Fibroblast of skin of right quadriceps (primary cell): ENCODE results near the gene GPHA2.
A peak's percentile ranks its signal among the peaks of the same experiment; 100 is the strongest.

Experiments
- DNase-seq: peaks from one replicate; pipeline ENCODE4 v3.0.0-alpha.2; 2013

GPHA2 gene

GRCh38 chr11:64929625-64930024 is 6.1 kb downstream of the GPHA2 start:
- DNase-seq, result no peak

GRCh38 chr11:64928957-64929356 is 6.7 kb downstream of the GPHA2 start:
- no peak for DNase-seq

GRCh38 chr11:64926689-64927088 is 9.0 kb downstream of the GPHA2 start:
- DNase-seq, result no peak

- DNase-seq, result no peak
These were observed 9.9 kb downstream of the GPHA2 start for GRCh38 chr11:64925536-64926436.

GRCh38 chr11:64924910-64925284 is 10.8 kb downstream of the GPHA2 start:
- no peak for DNase-seq

- peak; percentile 92 for DNase-seq
These were observed 11.5 kb downstream of the GPHA2 start, which contains the start of gene PPP2R5B for GRCh38 chr11:64923944-64924909. Gene PPP2R5B (plus strand): TSS chr11:64924689. CDS start chr11:64925735, 1,046 bp downstream.

GRCh38 chr11:64923151-64923661 is 12.5 kb downstream of the GPHA2 start:
- DNase-seq, result no peak

GRCh38 chr11:64921384-64921783 is 14.3 kb downstream of the GPHA2 start:
- DNase-seq, result no peak

- DNase-seq, result no peak
These were observed 15.6 kb downstream of the GPHA2 start for GRCh38 chr11:64920124-64920523.

- no peak for DNase-seq
These were observed 16.1 kb downstream of the GPHA2 start for GRCh38 chr11:64919627-64920026.

GRCh38 chr11:64918017-64918416 is 17.7 kb downstream of the GPHA2 start:
- peak; percentile 50 for DNase-seq

- no peak for DNase-seq
These were observed 18.1 kb downstream of the GPHA2 start for GRCh38 chr11:64917663-64917995.

GRCh38 chr11:64916775-64917662 is 18.7 kb downstream of the GPHA2 start, which contains the start of gene ATG2A:
Gene ATG2A (minus strand): TSS chr11:64917209. CDS start chr11:64917135, 74 bp downstream.
- peak; percentile 100 for DNase-seq

- DNase-seq, result peak; percentile 16
These were observed 19.5 kb downstream of the GPHA2 start for GRCh38 chr11:64916040-64916774.

GRCh38 chr11:64915376-64915887 is 20.3 kb downstream of the GPHA2 start:
- no peak for DNase-seq

GRCh38 chr11:64914123-64914522 is 21.6 kb downstream of the GPHA2 start:
- DNase-seq, result no peak

GRCh38 chr11:64913171-64913727 is 22.4 kb downstream of the GPHA2 start:
- DNase-seq, result no peak

- no peak for DNase-seq
These were observed 24.0 kb downstream of the GPHA2 start for GRCh38 chr11:64911689-64912088.

GRCh38 chr11:64911142-64911541 is 24.6 kb downstream of the GPHA2 start:
- DNase-seq, result no peak

- DNase-seq, result no peak
These were observed 25.1 kb downstream of the GPHA2 start for GRCh38 chr11:64910451-64911093.
